NCI-H2029 (cell line): ENCODE measurements around the gene CENPVL3.
"Not testable (repeated sequence)": the region's sequence is repeated elsewhere in the genome, so short reads cannot be mapped to it uniquely, and the experiment has no call there.

Experiments
- DNase-seq: peaks from one replicate; lab custom pipeline; 2025; lab: John Stamatoyannopoulos, UW

The CENPVL3 gene

DNA sequence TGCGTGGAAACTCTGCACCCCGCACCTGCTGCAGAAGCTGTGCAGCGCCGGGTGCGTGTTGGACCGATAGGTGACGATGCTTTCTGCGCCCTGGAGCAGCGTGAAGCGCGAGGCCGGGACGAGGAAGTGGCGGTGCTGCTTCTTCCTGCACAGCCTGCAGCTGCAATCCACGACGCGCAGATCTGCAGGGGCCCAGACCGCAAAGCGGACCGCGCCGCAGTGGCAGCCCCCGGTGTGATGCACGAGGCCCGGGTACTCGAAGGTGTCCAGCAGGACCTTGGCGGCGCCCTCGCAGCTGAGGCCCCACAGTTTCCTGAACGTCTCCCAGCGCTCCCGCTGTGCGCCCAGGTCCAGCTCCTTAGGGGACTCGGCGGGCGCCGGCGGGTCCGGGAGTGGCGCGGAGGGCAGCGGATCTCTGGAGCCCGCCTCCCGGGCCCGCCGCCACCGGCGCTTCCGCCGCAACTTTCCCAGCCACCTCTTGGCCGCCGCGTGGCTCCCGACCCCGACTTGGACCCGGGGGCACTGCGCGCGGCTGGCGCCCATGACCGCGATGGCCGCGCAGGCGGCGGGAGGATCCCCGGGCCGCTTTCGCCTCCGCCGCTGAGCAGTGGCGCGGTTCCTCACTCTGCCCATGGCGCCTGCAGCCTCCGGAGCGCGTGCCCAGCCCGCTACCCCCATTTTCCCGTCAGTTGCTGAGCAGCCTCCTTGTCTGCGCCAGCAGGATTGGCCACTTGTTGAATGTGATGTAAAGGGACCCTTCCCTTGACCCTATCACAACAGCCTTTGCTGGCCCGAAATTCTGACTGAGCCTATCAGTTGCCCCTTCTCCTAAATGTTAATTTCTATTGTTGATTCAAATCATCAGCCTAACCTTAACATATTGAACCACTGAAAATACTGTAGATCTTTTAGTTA, at the start of gene CENPVL3:
Gene CENPVL3 (minus strand): TSS at position 672 of the 915 bp plus-strand sequence. CDS start 39 bp downstream, at position 633.
- DNase-seq: not testable (repeated sequence)

GRCh38 chrX:51665981-51666380, 47.3 kb upstream of the CENPVL3 start:
- no peak for DNase-seq

DNA sequence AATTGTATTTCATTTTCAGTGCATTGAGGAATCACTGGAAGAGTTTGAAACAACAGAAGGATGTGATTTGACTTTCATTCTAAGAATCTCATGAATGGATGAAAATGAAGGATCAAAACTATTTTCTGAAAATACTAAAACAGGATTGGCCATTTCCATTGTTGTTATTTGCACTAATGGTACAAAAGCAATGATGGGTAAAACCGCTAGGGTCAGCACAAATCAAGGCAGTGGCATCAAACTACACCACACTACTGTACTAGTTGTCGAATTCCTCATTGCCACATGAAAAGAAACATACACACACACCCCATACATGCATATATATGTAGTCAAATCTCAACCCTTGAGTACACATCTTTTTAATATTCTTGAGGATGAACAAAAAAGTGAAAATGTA, 24.7 kb upstream of the CENPVL3 start:
- DNase-seq: no peak

DNA sequence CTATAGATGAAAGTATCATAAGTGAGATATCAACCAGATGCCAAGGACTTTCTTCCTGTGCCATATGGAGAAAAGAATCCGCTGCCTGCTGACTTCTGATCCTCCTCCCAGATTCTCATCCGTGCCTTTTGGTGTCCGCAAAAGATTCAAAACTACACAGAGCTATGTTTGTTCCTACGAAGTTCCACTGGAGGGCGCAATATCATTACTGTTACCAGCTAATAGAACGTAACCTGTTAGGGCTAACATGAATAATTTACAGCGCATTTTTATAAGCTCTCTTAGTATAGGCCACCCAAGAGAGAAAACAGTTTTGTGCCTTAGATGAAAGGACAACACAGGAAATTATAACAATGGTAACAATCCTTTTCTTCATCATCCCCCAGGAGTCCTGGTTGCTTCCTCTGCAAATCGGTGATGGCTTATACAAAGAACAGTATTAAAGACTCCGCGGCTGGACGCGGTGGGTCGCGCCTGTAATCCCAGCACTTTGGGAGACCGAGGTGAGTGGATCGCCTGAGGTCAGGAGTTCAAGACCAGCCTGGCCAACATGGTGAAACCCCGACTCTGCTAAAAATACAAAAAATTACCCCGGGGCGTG, 22.8 kb upstream of the CENPVL3 start:
- no peak for DNase-seq

GRCh38 chrX:51636511-51636910, 17.8 kb upstream of the CENPVL3 start:
- DNase-seq: not testable (repeated sequence)

GRCh38 chrX:51614353-51615012, 4.2 kb downstream of the CENPVL3 start:
- no peak for DNase-seq

- no peak for DNase-seq
Measured at GRCh38 chrX:51608766-51609165, 9.9 kb downstream of the CENPVL3 start.

GRCh38 chrX:51608126-51608525, 10.6 kb downstream of the CENPVL3 start:
- DNase-seq: no peak

DNA sequence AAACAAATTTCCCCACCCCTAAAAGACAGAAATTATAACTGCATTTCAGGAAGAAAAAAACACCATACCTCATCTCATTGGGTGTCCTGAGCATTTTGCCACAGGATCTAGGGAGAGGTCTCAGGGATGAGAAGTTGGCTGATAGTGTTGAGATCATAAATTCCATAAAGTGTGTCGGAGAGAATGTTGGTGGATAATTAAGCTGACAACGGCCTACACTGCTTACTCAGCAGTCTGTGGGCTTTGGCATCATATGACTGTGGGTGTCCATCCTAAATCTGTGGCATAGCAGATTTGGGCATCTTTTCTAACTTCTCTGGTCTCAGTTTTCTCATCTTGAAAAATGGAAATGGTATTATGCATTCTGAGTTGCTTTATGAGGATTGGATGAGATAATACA, 12.3 kb downstream of the CENPVL3 start:
- DNase-seq: no peak

- DNase-seq: no peak
Measured at GRCh38 chrX:51598899-51599298, 19.8 kb downstream of the CENPVL3 start.

- no peak for DNase-seq
Measured at GRCh38 chrX:51571874-51572273, 46.8 kb downstream of the CENPVL3 start.

GRCh38 chrX:51569561-51569960, 49.2 kb downstream of the CENPVL3 start:
- DNase-seq: no peak

DNA sequence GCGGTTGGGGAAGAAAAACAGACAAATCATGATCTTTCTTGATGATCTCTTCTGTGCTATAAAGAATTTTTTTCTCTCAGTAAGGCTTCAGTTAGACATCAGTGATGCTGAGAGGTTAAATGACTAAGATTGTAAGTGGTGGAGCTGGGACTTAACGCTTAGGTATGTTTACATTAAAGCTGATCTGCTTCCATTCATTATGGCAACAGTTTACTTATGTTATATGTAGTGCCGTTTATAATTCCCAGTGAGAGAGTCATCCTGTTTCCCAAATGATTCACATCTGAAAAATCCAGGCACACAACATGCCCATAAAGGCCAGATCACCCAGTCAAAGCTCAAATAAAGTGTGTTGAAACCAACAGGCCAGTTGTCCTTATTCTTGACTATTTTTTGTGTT, 50.1 kb downstream of the CENPVL3 start:
- no peak for DNase-seq
